Activated gamma-delta T cell treated with Interleukin-2 at 50 U/mL for 16 hours (primary cell): ENCODE measurements around the gene RPS14.

Experiments
- DNase-seq: peaks from one replicate; pipeline ENCODE4 v3.0.0-alpha.2; 2020

Gene RPS14

GRCh38 chr5:150398722-150399523 is 50.6 kb downstream of the RPS14 start:
- no peak for DNase-seq

- DNase-seq: no peak
Measured at GRCh38 chr5:150397782-150398721, 51.5 kb downstream of the RPS14 start.

GRCh38 chr5:150397146-150397781 is 52.3 kb downstream of the RPS14 start:
- no peak for DNase-seq

- DNase-seq: no peak
Measured at GRCh38 chr5:150396267-150396666, 53.3 kb downstream of the RPS14 start.

GRCh38 chr5:150395688-150395975 is 53.9 kb downstream of the RPS14 start:
- DNase-seq: no peak

- DNase-seq: no peak
Measured at GRCh38 chr5:150394912-150395687, 54.4 kb downstream of the RPS14 start.

- no peak for DNase-seq
Measured at GRCh38 chr5:150394131-150394530, 55.4 kb downstream of the RPS14 start.

- no peak for DNase-seq
Measured at GRCh38 chr5:150393096-150393645, 56.4 kb downstream of the RPS14 start.

GRCh38 chr5:150392680-150393079 is 56.9 kb downstream of the RPS14 start:
- DNase-seq: no peak
